ENCODE results near the gene ST3GAL2.
"Not testable (repeated sequence)": the region's sequence is repeated elsewhere in the genome, so short reads cannot be mapped to it uniquely, and the experiment has no call there.

The ST3GAL2 gene

DNA sequence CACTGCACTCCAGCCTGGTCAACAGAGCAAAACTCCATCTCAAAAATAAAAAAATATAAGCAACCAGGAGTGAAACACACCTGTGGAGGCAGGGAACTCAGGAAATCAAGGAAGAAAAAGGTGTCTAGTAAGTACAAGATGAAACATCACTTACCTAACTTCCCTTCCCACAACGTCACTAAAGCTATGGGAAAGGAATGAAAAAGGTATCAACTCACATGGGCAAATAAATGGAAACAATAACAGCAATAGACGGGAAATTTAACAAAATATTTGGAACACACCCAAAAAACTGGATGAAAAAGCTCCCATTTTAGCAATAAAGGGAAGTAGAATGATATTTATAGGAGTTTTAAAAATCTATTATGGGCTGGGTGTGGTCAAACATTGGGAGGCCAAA lies 61.1 kb downstream of the ST3GAL2 start:
- WGBS = 78% methylated on average over 1 of the region's 2 CpGs
- peaks cover 53% of the 10 kb centered on the region for H3K36me3 ChIP-seq (ENCODE audit: insufficient read depth, low read length)
- no peak overlapping the region for H3K9ac ChIP-seq (ENCODE audit: low read depth, low read length)
- H3K9me3 ChIP-seq (ENCODE audit: insufficient read depth, low read depth, low read length) = no peaks in the 10 kb centered on the region
- H3K4me3 ChIP-seq (ENCODE audit: low read length) = no peak overlapping the region
- peaks cover 3% of the 10 kb centered on the region for H3K4me1 ChIP-seq (ENCODE audit: insufficient read depth, low read length)
- H3K27ac ChIP-seq (ENCODE audit: low read depth, low read length) = no peak overlapping the region
- H3K27me3 ChIP-seq (ENCODE audit: insufficient read depth, low read length) = no peaks in the 10 kb centered on the region

DNA sequence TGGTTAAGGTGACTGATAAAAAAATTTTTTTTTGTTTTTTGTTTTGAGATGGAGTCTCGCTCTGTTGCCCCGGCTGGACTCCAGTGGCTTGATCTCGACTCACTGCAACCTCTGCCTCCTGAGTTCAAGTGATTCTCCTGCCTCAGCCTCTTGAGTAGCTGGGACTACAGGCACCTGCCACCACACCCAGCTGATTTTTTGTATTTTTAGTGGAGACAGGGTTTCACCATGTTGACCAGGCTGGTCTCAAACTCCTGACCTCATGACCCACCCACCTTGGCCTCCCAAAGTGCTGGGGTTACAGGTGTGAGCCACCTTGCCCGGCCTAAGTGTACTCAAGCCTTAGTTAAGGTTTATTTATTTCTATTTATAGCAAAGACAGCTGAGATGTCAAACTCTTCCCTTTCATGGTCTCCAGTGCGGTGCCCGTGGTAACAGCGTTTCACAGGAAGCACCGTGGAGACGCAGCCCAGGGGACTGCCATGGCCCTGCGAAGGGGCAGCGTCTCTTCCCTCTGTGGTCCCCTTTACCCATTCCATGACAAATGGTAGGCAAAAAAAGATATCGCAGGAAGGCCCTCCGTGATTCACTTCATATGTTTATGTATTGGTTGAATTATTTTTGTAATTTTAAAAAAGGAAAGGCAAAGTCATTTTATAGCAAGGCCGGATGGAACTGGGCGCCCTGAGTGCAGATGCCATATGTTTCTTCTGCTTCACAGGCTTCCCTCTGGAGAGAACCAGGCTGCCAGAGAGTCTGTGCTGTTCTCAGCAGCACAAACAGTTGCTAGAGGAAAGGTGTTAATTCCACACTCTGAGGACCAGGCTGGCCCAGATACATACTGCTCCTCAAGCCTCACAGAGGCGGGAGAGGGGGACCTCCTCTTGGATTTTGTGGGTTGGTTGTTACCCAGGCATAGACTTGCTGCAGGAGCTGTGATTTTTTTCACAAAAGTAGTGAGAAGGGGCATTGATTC lies 63.0 kb downstream of the ST3GAL2 start:
- Histone ChIP-seq H3K27me3 (ENCODE audit: insufficient read depth, low read length) (no peaks in the 10 kb centered on the region), H3K4me3 (ENCODE audit: low read length) (no peak overlapping the region), H3K9ac (ENCODE audit: low read depth, low read length) (no peak overlapping the region), H3K36me3 (ENCODE audit: insufficient read depth, low read length) (peaks cover 66% of the 10 kb centered on the region), H3K4me1 (ENCODE audit: insufficient read depth, low read length) (peaks cover 3% of the 10 kb centered on the region; the same call in 1 of the 2 replicates), H3K27ac (ENCODE audit: low read depth, low read length) (no peak overlapping the region; the same call in 1 of the 2 replicates), H3K9me3 (ENCODE audit: insufficient read depth, low read depth, low read length) (no peaks in the 10 kb centered on the region)
- WGBS = 97% methylated on average over 15 of the region's 16 CpGs

DNA sequence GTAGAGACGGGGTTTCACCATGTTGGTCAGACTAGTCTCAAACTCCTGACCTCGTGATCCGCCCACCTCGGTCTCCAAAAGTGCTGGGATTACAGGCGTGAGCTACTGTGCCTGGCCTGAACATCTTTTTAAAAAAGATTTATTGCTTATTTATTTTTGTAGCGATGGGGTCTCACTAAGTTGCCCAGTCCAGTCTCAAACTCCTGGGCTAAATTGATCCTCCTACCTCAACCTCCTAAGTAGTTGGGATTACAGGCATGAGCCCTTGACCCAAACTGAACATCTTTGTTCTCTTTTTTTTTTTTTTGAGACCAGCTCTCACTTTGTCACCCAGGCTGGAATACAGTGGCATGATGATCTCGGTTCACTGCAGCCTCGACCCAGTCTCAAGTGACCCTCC lies 64.7 kb downstream of the ST3GAL2 start:
- Histone ChIP-seq H3K27ac (ENCODE audit: low read depth, low read length) (no peak overlapping the region), H3K9me3 (ENCODE audit: insufficient read depth, low read depth, low read length) (no peaks in the 10 kb centered on the region), H3K9ac (ENCODE audit: low read depth, low read length) (no peak overlapping the region), H3K4me1 (ENCODE audit: insufficient read depth, low read length) (peaks cover 3% of the 10 kb centered on the region; the same call in 1 of the 2 replicates), H3K4me3 (ENCODE audit: low read length) (no peak overlapping the region), H3K27me3 (ENCODE audit: insufficient read depth, low read length) (no peaks in the 10 kb centered on the region), H3K36me3 (ENCODE audit: insufficient read depth, low read length) (peaks cover 79% of the 10 kb centered on the region)
- WGBS = 95% methylated on average over 8 of the region's 8 CpGs

DNA sequence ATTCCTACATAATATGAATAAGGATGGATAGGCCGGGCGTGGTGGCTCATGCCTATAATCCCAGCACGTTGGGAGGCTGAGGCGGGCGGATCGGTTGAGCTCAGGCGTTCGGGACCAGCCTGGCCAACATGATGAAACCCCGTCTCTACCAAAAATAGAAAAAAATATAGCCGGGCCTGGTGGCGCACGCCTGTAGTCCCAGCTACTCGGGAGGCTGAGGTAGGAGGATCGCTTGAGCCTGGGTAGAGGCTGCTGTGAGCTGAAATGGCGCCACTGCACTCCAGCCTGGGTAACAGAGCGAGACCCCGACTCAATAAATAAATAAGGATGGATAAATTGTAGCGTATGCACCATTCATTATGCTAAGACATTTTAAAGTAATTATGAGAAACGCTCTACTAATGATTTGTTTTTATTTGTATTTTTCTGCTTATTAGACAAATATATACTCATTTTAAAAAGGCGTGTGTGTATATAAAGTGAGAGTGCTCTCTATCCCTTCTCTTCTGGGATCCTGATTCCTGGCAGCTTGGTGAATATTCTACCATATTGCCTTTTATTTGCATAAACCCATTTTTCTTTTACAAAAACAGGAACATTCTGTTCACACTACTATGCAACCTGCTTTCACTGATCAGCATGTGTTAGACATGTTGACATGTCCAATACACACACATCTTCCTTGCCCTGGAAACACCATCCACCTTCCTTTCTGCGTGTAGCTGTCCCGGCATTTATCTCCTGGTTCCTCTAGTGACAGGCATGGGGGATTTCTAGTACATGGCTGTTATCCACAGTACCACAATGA lies 65.8 kb downstream of the ST3GAL2 start:
- Histone ChIP-seq H3K27me3 (ENCODE audit: insufficient read depth, low read length) (no peaks in the 10 kb centered on the region), H3K27ac (ENCODE audit: low read depth, low read length) (no peak overlapping the region), H3K4me1 (ENCODE audit: insufficient read depth, low read length) (no peaks in the 10 kb centered on the region), H3K9ac (ENCODE audit: low read depth, low read length) (no peak overlapping the region), H3K36me3 (ENCODE audit: insufficient read depth, low read length) (peaks cover 75% of the 10 kb centered on the region), H3K9me3 (ENCODE audit: insufficient read depth, low read depth, low read length) (no peaks in the 10 kb centered on the region), H3K4me3 (ENCODE audit: low read length) (no peak overlapping the region)
- 97% methylated on average over 19 of the region's 22 CpGs for WGBS

DNA sequence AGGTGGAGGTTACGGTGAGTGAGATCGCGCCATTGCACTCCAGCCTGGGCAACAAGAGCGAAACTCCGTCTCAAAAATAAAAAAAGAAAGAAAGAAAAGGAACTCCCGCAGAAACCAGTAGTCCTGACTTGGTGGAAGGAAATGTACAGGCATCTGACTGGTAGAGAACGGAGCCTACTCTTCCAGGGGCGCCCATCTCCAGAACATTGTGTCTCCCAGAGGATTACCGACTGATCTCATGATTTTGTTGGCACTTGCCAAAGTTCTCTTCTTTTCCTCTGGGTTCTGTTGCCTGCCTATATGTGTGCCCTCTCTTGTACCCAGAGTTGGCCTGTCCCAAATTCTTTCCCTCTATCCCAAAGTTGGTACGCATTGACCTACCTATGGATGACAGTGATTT lies 68.0 kb downstream of the ST3GAL2 start:
- no peak overlapping the region for H3K9ac ChIP-seq (ENCODE audit: low read depth, low read length)
- no peaks in the 10 kb centered on the region for H3K4me1 ChIP-seq (ENCODE audit: insufficient read depth, low read length)
- peaks cover 82% of the 10 kb centered on the region for H3K36me3 ChIP-seq (ENCODE audit: insufficient read depth, low read length)
- no peaks in the 10 kb centered on the region for H3K9me3 ChIP-seq (ENCODE audit: insufficient read depth, low read depth, low read length)
- H3K27me3 ChIP-seq (ENCODE audit: insufficient read depth, low read length) = no peaks in the 10 kb centered on the region
- no peak overlapping the region for H3K4me3 ChIP-seq (ENCODE audit: low read length)
- H3K27ac ChIP-seq (ENCODE audit: low read depth, low read length) = no peak overlapping the region
- WGBS = 96% methylated on average over 10 of the region's 10 CpGs

DNA sequence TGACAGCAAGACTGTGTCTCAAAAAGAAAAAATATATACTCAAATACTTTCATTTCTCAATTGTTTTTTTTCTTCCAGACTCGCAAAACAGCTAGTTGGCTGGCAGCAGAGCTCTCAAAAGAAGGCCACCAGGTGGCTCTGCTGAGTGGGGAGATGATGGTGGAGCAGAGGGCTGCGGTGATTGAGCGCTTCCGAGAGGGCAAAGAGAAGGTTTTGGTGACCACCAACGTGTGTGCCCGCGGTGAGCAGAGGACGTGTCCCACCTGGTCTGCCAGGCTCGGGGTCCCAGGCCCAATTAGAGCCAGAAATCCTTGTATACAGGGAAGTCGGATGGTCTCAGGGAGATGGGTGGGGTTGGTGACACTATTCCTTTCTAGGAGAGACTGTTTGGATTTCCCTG lies 68.8 kb downstream of the ST3GAL2 start:
- H3K4me1 ChIP-seq (ENCODE audit: insufficient read depth, low read length); H3K27me3 ChIP-seq (ENCODE audit: insufficient read depth, low read length); H3K9ac ChIP-seq (ENCODE audit: low read depth, low read length); H3K4me3 ChIP-seq (ENCODE audit: low read length); H3K9me3 ChIP-seq (ENCODE audit: insufficient read depth, low read depth, low read length); H3K27ac ChIP-seq (ENCODE audit: low read depth, low read length): not testable (repeated sequence)
- peaks cover 83% of the 10 kb centered on the region for H3K36me3 ChIP-seq (ENCODE audit: insufficient read depth, low read length)
- 86% methylated on average over 10 of the region's 10 CpGs for WGBS

DNA sequence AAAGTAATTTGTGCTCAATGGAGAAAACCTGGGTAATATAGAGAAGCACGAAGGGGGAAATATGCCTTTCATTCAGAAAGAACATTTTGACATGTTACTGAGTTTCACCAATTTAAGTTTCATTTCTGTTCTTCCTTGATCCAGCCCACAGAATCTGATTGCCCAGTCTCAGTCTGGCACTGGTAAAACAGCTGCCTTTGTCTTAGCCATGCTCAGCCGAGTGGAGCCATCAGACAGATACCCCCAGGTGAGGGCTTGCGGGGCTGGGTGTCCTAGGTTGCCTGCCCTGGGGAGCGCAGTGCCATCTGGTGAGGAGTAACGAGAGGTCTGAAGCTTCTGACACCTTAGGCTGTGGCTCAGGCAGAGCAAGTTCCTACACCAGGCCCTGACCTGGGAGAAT lies 74.5 kb downstream of the ST3GAL2 start:
- H3K4me3 ChIP-seq (ENCODE audit: low read length) = no peak overlapping the region
- no peak overlapping the region for H3K27ac ChIP-seq (ENCODE audit: low read depth, low read length)
- no peaks in the 10 kb centered on the region for H3K9me3 ChIP-seq (ENCODE audit: insufficient read depth, low read depth, low read length)
- peaks cover 83% of the 10 kb centered on the region for H3K36me3 ChIP-seq (ENCODE audit: insufficient read depth, low read length)
- 93% methylated on average over 5 of the region's 5 CpGs for WGBS
- H3K4me1 ChIP-seq (ENCODE audit: insufficient read depth, low read length) = no peaks in the 10 kb centered on the region
- no peaks in the 10 kb centered on the region for H3K27me3 ChIP-seq (ENCODE audit: insufficient read depth, low read length)
- no peak overlapping the region for H3K9ac ChIP-seq (ENCODE audit: low read depth, low read length)

DNA sequence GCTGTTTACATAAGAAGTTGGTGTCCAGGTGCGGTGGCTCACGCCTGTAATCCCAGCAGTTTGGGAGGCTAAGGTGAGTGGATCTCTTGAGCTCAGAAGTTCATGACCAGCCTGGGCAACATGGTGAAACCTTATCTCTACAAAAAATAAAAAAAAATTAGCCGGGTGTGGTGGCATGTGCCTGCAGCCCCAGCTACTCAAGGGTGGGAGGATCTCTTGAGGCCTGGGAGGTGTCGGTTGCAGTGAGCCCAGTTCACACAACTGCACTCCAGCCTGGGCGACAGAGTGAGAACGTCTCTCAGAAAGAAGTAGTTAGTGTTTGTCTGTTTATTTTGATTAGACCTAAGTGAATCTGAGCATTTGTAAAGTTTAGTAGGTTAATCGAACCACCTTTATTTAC lies 79.3 kb downstream of the ST3GAL2 start:
- 96% methylated on average over 7 of the region's 7 CpGs for WGBS
- H3K36me3 ChIP-seq (ENCODE audit: insufficient read depth, low read length) = peaks cover 94% of the 10 kb centered on the region

DNA sequence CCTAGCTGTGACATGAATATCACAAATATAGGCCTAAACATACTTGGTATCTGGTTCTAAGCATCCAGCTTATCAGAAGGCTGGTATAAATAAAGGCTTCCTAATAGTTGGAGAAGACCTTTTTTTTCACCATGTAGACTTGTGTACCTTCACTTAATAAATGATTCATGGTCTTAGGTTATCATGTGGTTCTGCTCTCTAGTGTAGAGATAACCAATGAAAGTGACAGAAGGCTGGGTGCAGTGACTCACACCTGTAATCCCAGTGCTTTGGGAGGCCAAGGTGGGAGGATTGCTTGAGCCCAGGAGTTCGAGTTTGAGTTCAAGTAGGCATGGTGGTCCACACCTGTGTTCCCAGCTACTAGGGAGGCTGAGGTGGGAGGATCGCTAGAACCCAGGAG lies 89.1 kb downstream of the ST3GAL2 start:
- no peaks in the 10 kb centered on the region for H3K27me3 ChIP-seq (ENCODE audit: insufficient read depth, low read length)
- no peak overlapping the region for H3K9ac ChIP-seq (ENCODE audit: low read depth, low read length)
- no peak overlapping the region for H3K27ac ChIP-seq (ENCODE audit: low read depth, low read length)
- peaks cover 46% of the 10 kb centered on the region for H3K36me3 ChIP-seq (ENCODE audit: insufficient read depth, low read length)
- H3K4me1 ChIP-seq (ENCODE audit: insufficient read depth, low read length) = no peaks in the 10 kb centered on the region
- no peak overlapping the region for H3K4me3 ChIP-seq (ENCODE audit: low read length)
- no peaks in the 10 kb centered on the region for H3K9me3 ChIP-seq (ENCODE audit: insufficient read depth, low read depth, low read length)
- WGBS = 94% methylated on average over 2 of the region's 2 CpGs

More for the DNA sequence above, 79.3 kb downstream of the ST3GAL2 start:
- Histone ChIP-seq H3K4me1 (ENCODE audit: insufficient read depth, low read length) (no peaks in the 10 kb centered on the region), H3K9ac (ENCODE audit: low read depth, low read length) (no peak overlapping the region), H3K27me3 (ENCODE audit: insufficient read depth, low read length) (no peaks in the 10 kb centered on the region), H3K4me3 (ENCODE audit: low read length) (no peak overlapping the region), H3K27ac (ENCODE audit: low read depth, low read length) (no peak overlapping the region), H3K9me3 (ENCODE audit: insufficient read depth, low read depth, low read length) (no peaks in the 10 kb centered on the region)

DNA sequence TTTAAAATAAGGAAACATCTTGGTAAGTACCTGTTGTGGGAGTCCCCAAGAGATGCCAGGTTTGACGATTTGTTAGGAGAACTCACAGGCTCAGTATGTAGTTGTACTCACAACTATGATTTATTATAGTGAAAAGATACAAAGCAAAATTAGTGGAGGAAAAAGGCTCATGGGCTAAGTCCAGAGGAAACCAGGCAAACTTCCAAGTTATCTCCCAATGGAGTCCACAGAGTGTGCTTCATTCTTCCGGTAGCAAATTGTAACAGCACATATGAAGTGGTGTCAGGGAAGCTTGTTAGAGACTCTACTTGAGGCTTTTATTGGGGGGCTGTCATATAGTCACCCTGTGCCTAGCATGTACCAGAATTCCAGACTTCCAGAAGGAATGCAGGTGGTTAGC lies 89.9 kb downstream of the ST3GAL2 start:
- H3K9ac ChIP-seq (ENCODE audit: low read depth, low read length) = no peak overlapping the region
- H3K4me1 ChIP-seq (ENCODE audit: insufficient read depth, low read length) = no peaks in the 10 kb centered on the region
- H3K4me3 ChIP-seq (ENCODE audit: low read length) = no peak overlapping the region
- no peaks in the 10 kb centered on the region for H3K9me3 ChIP-seq (ENCODE audit: insufficient read depth, low read depth, low read length)
- no peaks in the 10 kb centered on the region for H3K27me3 ChIP-seq (ENCODE audit: insufficient read depth, low read length)
- 92% methylated on average over 2 of the region's 2 CpGs for WGBS
- no peak overlapping the region for H3K27ac ChIP-seq (ENCODE audit: low read depth, low read length)
- peaks cover 40% of the 10 kb centered on the region for H3K36me3 ChIP-seq (ENCODE audit: insufficient read depth, low read length)

DNA sequence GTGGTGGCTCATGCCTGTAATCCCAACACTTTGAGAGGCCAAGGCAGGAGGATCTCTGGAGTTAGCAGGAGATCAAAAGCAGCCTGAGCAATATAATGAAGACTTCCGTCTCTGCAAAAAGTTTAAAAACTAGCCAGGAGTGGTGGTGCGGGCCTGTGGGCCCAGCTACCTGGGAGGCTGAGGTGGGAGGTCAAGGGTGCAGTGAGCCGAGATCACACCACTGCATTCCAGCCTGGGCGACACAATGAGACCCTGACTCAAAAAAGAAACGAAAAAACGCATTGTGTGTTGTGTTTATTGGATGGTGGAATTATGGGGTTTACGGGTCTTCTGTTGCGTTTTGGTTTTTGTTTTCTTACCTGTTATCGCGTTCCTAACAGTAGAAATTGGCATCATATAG lies 93.1 kb downstream of the ST3GAL2 start:
- peak overlapping the region; percentile 88 for H3K4me3 ChIP-seq (ENCODE audit: low read length)
- H3K4me1 ChIP-seq (ENCODE audit: insufficient read depth, low read length) = no peaks in the 10 kb centered on the region
- H3K9ac ChIP-seq (ENCODE audit: low read depth, low read length) = peak overlapping the region; percentile 91
- H3K9me3 ChIP-seq (ENCODE audit: insufficient read depth, low read depth, low read length) = no peaks in the 10 kb centered on the region
- H3K36me3 ChIP-seq (ENCODE audit: insufficient read depth, low read length) = peaks cover 20% of the 10 kb centered on the region
- no peaks in the 10 kb centered on the region for H3K27me3 ChIP-seq (ENCODE audit: insufficient read depth, low read length)
- 94% methylated on average over 10 of the region's 10 CpGs for WGBS
- no peak overlapping the region for H3K27ac ChIP-seq (ENCODE audit: low read depth, low read length)

Data from HUES64 (cell line).